HepG2 (cell line): ENCODE measurements around the gene ZBTB7C. TPM values are rescaled to one million over a fixed set of nuclear protein-coding genes. Genes with fewer than 3 reads are reported as not detected.

Experiments used
- ATAC-seq: fragments of 200-7000 bp; cut with Tn5 transposase; 3 replicates; pipeline ENCODE4 v1.9.1; 2020; ENCODE audit warnings: mild to moderate bottlenecking, moderate library complexity
- BruUV-seq: library from RNA; stranded (reverse); fragments of 400-500 nt; replicated peaks from 2 replicates; lab custom pipeline; 2021; lab: Mats Ljungman, UMichigan
- CTCF ChIA-PET: fragments of 300-600 bp; formaldehyde crosslinking; extraction: SDS; loops from one replicate; lab custom pipeline; 2021; ENCODE audit warnings: low total read pairs, inconsistent platforms, low intra/inter-chr PET ratio; lab: Yijun Ruan, JAX
- POLR2A ChIA-PET: fragments of 350-600 bp; sonication (Branson Sonifier 250); formaldehyde crosslinking; loops from one replicate; lab custom pipeline; 2020; ENCODE audit warnings: antibody characterized with exemption, inconsistent platforms; lab: Yijun Ruan, JAX
- DNase-seq: peaks from one replicate; pipeline ENCODE4 v3.0.0-alpha.2; 2015; ENCODE audit warnings: low spot score
- FAIRE-seq: peaks from 3 replicates; lab custom pipeline; 2011; peaks lifted over from hg19 to GRCh38; lab: Jason Lieb, UNC
- H2AFZ ChIP-seq: one replicate; pipeline ENCODE4 v1.6.1; 2011; ENCODE audit warnings: low read length, inconsistent platforms
- H3K27ac ChIP-seq: fragments of 300-600 bp; 3 replicates; pipeline ENCODE4 v1.8.0; 2011; ENCODE audit warnings: mixed run types, mild to moderate bottlenecking, mixed read lengths, low read length, inconsistent platforms; ENCODE audit not compliant: insufficient read depth; ENCODE audit errors: extremely low read length
- H3K27me3 ChIP-seq, 2 experiments: fragments of 200-600 bp in 1 of 2; 2 replicates in 1 of 2; 3 replicates in 1 of 2; pipeline versions ENCODE4 v1.6.0 to v1.8.0; 2011; ENCODE audit warnings: low read length in 2 of 2, mild to moderate bottlenecking in 2 of 2, moderate library complexity in 2 of 2, inconsistent platforms in 1 of 2; ENCODE audit not compliant: insufficient read depth in 2 of 2, control insufficient read depth in 1 of 2
- H3K36me3 ChIP-seq, 2 experiments: fragments of 200-600 bp in 1 of 2; replicated peaks in 1 of 2; 2 replicates in 1 of 2; 3 replicates in 1 of 2; pipeline versions ENCODE4 v1.5.1 to v1.8.0; 2011; ENCODE audit warnings: low read length in 2 of 2, inconsistent platforms in 1 of 2; ENCODE audit not compliant: insufficient read depth in 2 of 2, control insufficient read depth in 1 of 2
- H3K4me1 ChIP-seq: 2 replicates; pipeline ENCODE4 v1.5.1; 2012; ENCODE audit warnings: low read length, inconsistent platforms; ENCODE audit not compliant: insufficient read depth
- H3K4me2 ChIP-seq: 2 replicates; pipeline ENCODE4 v1.6.0; 2011; ENCODE audit warnings: low read depth, low read length, inconsistent platforms
- H3K4me3 ChIP-seq, 3 experiments: fragments of 200-600 bp in 1 of 3; sonication (generic), shearing (Covaris generic) in 1 of 3; replicated peaks in 1 of 3; 2 replicates each; pipeline ENCODE4 v1.5.1; 2011 to 2016; ENCODE audit warnings: low read length in 3 of 3, inconsistent platforms in 2 of 3, low read depth in 2 of 3, mild to moderate bottlenecking in 2 of 3, control low read depth in 1 of 3, mixed read lengths in 1 of 3; ENCODE audit not compliant: insufficient read depth in 1 of 3
- H3K79me2 ChIP-seq: one replicate; pipeline ENCODE4 v1.6.1; 2011; ENCODE audit warnings: low read length, inconsistent platforms; ENCODE audit not compliant: insufficient read depth
- H3K9ac ChIP-seq: 2 replicates; pipeline ENCODE4 v1.6.0; 2011; ENCODE audit warnings: mild to moderate bottlenecking, low read depth, low read length, inconsistent platforms; ENCODE audit not compliant: insufficient read depth
- H3K9me3 ChIP-seq: 2 replicates; pipeline ENCODE4 v1.5.1; 2012; ENCODE audit warnings: mild to moderate bottlenecking, low read length
- H4K20me1 ChIP-seq: 2 replicates; pipeline ENCODE4 v1.6.0; 2011; ENCODE audit warnings: inconsistent platforms, mild to moderate bottlenecking, low read length, moderate library complexity; ENCODE audit not compliant: insufficient read depth
- E2F5 ChIP-seq: sonication (generic); formaldehyde crosslinking; conservative IDR thresholded peaks from 2 replicates; pipeline ENCODE4 v1.4.0; 2020; ENCODE audit warnings: missing genetic modification reagents
- FOXK1 ChIP-seq: sonication (generic); formaldehyde crosslinking; IDR thresholded peaks from 2 replicates; pipeline ENCODE4 v1.4.0; 2020; ENCODE audit warnings: low read depth, missing genetic modification reagents, borderline replicate concordance
- GABPA ChIP-seq, 2 experiments: IDR thresholded peaks; 2 replicates each; pipeline ENCODE4 v1.6.1; 2011 to 2016; ENCODE audit warnings: low read depth in 2 of 2, low read length in 1 of 2, missing biosample characterization in 1 of 2, missing genetic modification characterization in 1 of 2
- HNF4G ChIP-seq, 2 experiments: sonication (generic) in 1 of 2; formaldehyde crosslinking in 1 of 2; IDR thresholded peaks; 2 replicates each; pipeline versions ENCODE4 v1.4.0 to v1.6.1; 2011 to 2020; ENCODE audit warnings: borderline replicate concordance in 2 of 2, low read depth in 2 of 2, mild to moderate bottlenecking in 2 of 2, low read length in 1 of 2, missing genetic modification reagents in 1 of 2, moderate library complexity in 1 of 2
- IKZF1 ChIP-seq: fragments of 450-650 bp; IDR thresholded peaks from 2 replicates; pipeline ENCODE4 v1.7.1; 2016
- JUN ChIP-seq: sonication (generic); formaldehyde crosslinking; IDR thresholded peaks from 2 replicates; pipeline ENCODE4 v1.4.0; 2020; ENCODE audit warnings: mild to moderate bottlenecking, missing genetic modification reagents
- MTF1 ChIP-seq: sonication (generic); formaldehyde crosslinking; IDR thresholded peaks from 2 replicates; pipeline ENCODE4 v1.5.0; 2020; ENCODE audit warnings: missing genetic modification reagents
- NPAS2 ChIP-seq: sonication (generic); formaldehyde crosslinking; IDR thresholded peaks from 2 replicates; pipeline ENCODE4 v1.8.0; 2022; ENCODE audit warnings: mild to moderate bottlenecking, missing genetic modification reagents, borderline replicate concordance
- SUZ12 ChIP-seq: fragments of 150-350 bp; IDR thresholded peaks from 2 replicates; pipeline ENCODE4 v1.6.1; 2014; ENCODE audit warnings: low read depth, low read length
- TCF7 ChIP-seq: sonication (generic); IDR thresholded peaks from 2 replicates; pipeline ENCODE4 v1.6.1; 2016; ENCODE audit warnings: antibody characterized with exemption, low read depth
- TCF7L2 ChIP-seq: IDR thresholded peaks from 2 replicates; pipeline ENCODE4 v1.6.1; 2011; ENCODE audit warnings: mild to moderate bottlenecking, low read depth, low read length, moderate library complexity
- ZBED4 ChIP-seq: sonication (generic); formaldehyde crosslinking; IDR thresholded peaks from 2 replicates; pipeline ENCODE4 v1.4.0; 2020; ENCODE audit warnings: missing genetic modification reagents, borderline replicate concordance
- ZIK1 ChIP-seq: sonication (generic); formaldehyde crosslinking; IDR thresholded peaks from 2 replicates; pipeline ENCODE4 v1.5.0; 2020; ENCODE audit warnings: mild to moderate bottlenecking, low read depth, missing genetic modification reagents, borderline replicate concordance
- ZNF382 ChIP-seq: sonication (generic); formaldehyde crosslinking; IDR thresholded peaks from 2 replicates; pipeline ENCODE4 v1.5.0; 2020; ENCODE audit warnings: missing genetic modification reagents, mild to moderate bottlenecking, borderline replicate concordance
- ZNF564 ChIP-seq: sonication (generic); formaldehyde crosslinking; IDR thresholded peaks from 2 replicates; pipeline ENCODE4 v1.8.1; 2023; ENCODE audit warnings: mild to moderate bottlenecking, missing genetic modification reagents
- ZNF747 ChIP-seq: sonication (generic); formaldehyde crosslinking; IDR thresholded peaks from 2 replicates; pipeline ENCODE4 v1.8.1; 2023; ENCODE audit warnings: missing genetic modification reagents, mild to moderate bottlenecking, borderline replicate concordance
- ZNF761 ChIP-seq: sonication (generic); formaldehyde crosslinking; conservative IDR thresholded peaks from 2 replicates; pipeline ENCODE4 v1.4.0; 2020; ENCODE audit warnings: mild to moderate bottlenecking, missing genetic modification reagents
- ZNF839 ChIP-seq: sonication (generic); formaldehyde crosslinking; IDR thresholded peaks from 2 replicates; pipeline ENCODE4 v1.4.0; 2020; ENCODE audit warnings: missing genetic modification reagents, mild to moderate bottlenecking, borderline replicate concordance
- ZNF878 ChIP-seq: sonication (generic); formaldehyde crosslinking; IDR thresholded peaks from 2 replicates; pipeline ENCODE4 v1.8.1; 2023; ENCODE audit warnings: mild to moderate bottlenecking, missing genetic modification reagents, moderate library complexity
- ZSCAN20 ChIP-seq: sonication (generic); formaldehyde crosslinking; IDR thresholded peaks from 2 replicates; pipeline ENCODE4 v1.4.0; 2020; ENCODE audit warnings: missing genetic modification reagents, mild to moderate bottlenecking, borderline replicate concordance
- WGBS: methylation state at CpG from one replicate; pipeline ENCODE4 v1.1.6; 2017; ENCODE audit warnings: low lambda C conversion rate; 5-methylcytosine and 5-hydroxymethylcytosine counted together
- in situ Hi-C: cut with HindIII; loops from 2 replicates; pipeline ENCODE4 v1.10.0; 2017; ENCODE audit warnings: low pct_unique_long_range_greater_than_20kb; ENCODE audit not compliant: extremely low pct_ligation_motif_present
- intact Hi-C: fragments of 100-400 bp; cut with micrococcal nuclease; formaldehyde crosslinking; loops from one replicate; pipeline ENCODE4 v1.10.0; 2022; ENCODE audit not compliant: unreplicated experiment
- polyA plus RNA-seq, 8 experiments: library from polyadenylated mRNA; depleted of rRNA in 3 of 8; stranded (reverse) in 7 of 8; unstranded in 1 of 8; fragments of >200 nt; fragmentation: Illumina TruSeq in 4 of 8; extraction: Trizol in 4 of 8; gene quantifications; 2 replicates each; pipeline versions ENCODE4 v1.2.1 to v1.2.3, GENCODE V29; 2011 to 2016; ENCODE audit warnings: low read depth in 4 of 8, missing spikeins in 1 of 8, mixed read lengths in 1 of 8; ENCODE audit not compliant: insufficient read depth in 1 of 8
- total RNA-seq, 5 experiments: library from RNA; depleted of rRNA; stranded (reverse); fragments of >200 nt; fragmentation: Illumina TruSeq; extraction: Trizol; gene quantifications; 2 replicates each; pipeline ENCODE4 v1.2.3, GENCODE V29; 2016; ENCODE audit warnings: low read depth in 1 of 5

ZBTB7C gene
- total and polyA plus RNA-seq, 2 of the 13 experiments (the other 11 are each of a cell fraction or from before 2014, with no cell fraction given): 0.01 to 0.04 TPM

- whole genome bisulfite sequencing: 11% methylated on average over 8 of the region's 9 CpGs
- in situ Hi-C loops (no loop called here), intact Hi-C loops (no loop called here)
- Histone ChIP-seq H4K20me1 (no peaks in the 10 kb centered on the region), H2AFZ (no peak overlapping the region), H3K4me1 (no peaks in the 10 kb centered on the region), H3K9ac (no peak overlapping the region), H3K9me3 (no peaks in the 10 kb centered on the region), H3K36me3 (no peaks in the 10 kb centered on the region), H3K4me2 (no peak overlapping the region), H3K79me2 (no peaks in the 10 kb centered on the region), H3K27me3 (peaks cover 4 to 44% of the 10 kb centered on the region in 2 experiments; a peak in 3 of 5 replicates), H3K4me3 (no peak overlapping the region), H3K27ac (no peak overlapping the region)
- TF ChIP-seq GABPA (IDR thresholded peaks at IDR 0.05; ENCODE audit: low read depth, low read length) (no peak), GABPA (CRISPR knock-in tag; IDR thresholded peaks at IDR 0.05; ENCODE audit: low read depth) (no peak), ZIK1 (CRISPR knock-in tag) (no peak), E2F5 (CRISPR knock-in tag) (no peak), TCF7 (no peak), NPAS2 (CRISPR knock-in tag) (no peak), ZNF761 (CRISPR knock-in tag) (no peak), IKZF1 (no peak), ZNF878 (CRISPR knock-in tag) (no peak), TCF7L2 (no peak), FOXK1 (CRISPR knock-in tag) (no peak), ZNF564 (CRISPR knock-in tag) (no peak), ZBED4 (no peak), JUN (CRISPR knock-in tag) (no peak), ZNF839 (no peak), SUZ12 (no peak), MTF1 (CRISPR knock-in tag) (no peak), ZSCAN20 (CRISPR knock-in tag) (no peak), ZNF382 (CRISPR knock-in tag) (no peak), ZNF747 (no peak), HNF4G (IDR thresholded peaks at IDR 0.05; ENCODE audit: borderline replicate concordance, low read depth, low read length) (no peak), HNF4G (CRISPR knock-in tag; IDR thresholded peaks at IDR 0.05; ENCODE audit: borderline replicate concordance, low read depth) (no peak)
- ATAC-seq: no peak
- no peak for DNase-seq
- BruUV-seq: no TSS peak
- no peak for FAIRE-seq
- ChIA-PET POLR2A (no interaction called here), CTCF (no interaction called here)
These were observed 9.7 kb downstream of the ZBTB7C start for GRCh38 chr18:48399303-48400075.
